Posterior vena cava (tissue), 2 donors: Measurements from ENCODE around the gene ARHGAP10. TPM values are rescaled to one million over a fixed set of nuclear protein-coding genes. Genes with fewer than 3 reads are reported as not detected.
"Not testable (repeated sequence)": the region's sequence is repeated elsewhere in the genome, so short reads cannot be mapped to it uniquely, and the experiment has no call there.

ENCODE experiments used
- DNase-seq: peaks from one replicate; pipeline ENCODE4 v3.0.0-alpha.2; 2020; ENCODE audit warnings: low spot score
- intact Hi-C, 2 donors: fragments of 100-400 bp; cut with DNase I; formaldehyde crosslinking; loops; one replicate each; pipeline versions ENCODE4 v1.14.1 to v1.14.2; 2022 to 2023
- total RNA-seq, 2 donors: library from RNA; stranded (reverse); fragmentation: NEBNext Ultra II Directional; extraction: Animal tissue kit (Norgen Biotek cat#: 25700); gene quantifications; one replicate each; pipeline ENCODE4 v1.2.1, GENCODE V29; 2021
- donor health status: DM: yes; HTN: yes; CAD: no.
- donor health status: DM: yes; HTN: yes; CAD: no.

ARHGAP10 gene
- total RNA-seq, 2 donors from 2014 or later, result 79.0 to 80.5 TPM

DNA sequence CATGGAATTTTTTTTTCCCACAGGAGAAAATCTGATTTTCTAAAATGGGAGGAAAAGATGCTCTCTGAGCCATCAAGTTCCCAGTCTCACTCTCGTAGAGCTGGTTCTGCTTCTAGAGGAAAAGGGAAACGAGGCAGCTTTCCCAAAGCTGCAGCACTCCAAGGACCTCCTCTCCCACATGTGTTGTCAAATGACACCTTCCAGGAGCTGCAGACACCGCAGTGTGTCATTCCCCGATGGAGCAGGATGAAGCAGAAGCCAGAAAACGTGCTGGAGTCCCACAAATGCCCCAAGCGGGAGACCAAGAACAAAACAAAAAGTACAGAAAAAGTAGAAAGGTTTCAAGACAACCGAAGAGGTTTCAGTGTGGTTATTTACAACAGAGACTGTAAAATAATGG is 348.1 kb downstream of the ARHGAP10 start:
- no peak for DNase-seq
- intact Hi-C loops, result no loop called here

DNA sequence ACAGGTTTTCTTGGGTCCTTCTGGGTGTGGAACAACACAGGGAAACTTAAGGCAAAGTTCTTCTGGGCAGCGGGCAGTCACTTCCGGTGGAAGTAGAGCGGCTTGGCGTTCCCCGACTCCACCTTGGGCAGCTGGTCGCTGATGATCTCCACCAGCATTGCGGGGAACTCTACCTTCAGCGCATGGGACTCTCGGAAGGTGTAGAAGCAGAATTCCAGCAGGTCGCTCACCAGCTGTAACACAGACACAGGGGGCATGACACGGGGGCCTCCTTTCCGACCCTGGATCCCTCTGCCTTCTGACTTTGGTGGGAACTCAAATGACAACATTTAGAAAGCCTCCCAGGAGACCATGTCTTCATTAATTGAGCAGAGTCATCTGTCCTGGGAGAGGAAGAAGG is 349.4 kb downstream of the ARHGAP10 start:
- intact Hi-C loops, result no loop called here
- DNase-seq, result no peak

DNA sequence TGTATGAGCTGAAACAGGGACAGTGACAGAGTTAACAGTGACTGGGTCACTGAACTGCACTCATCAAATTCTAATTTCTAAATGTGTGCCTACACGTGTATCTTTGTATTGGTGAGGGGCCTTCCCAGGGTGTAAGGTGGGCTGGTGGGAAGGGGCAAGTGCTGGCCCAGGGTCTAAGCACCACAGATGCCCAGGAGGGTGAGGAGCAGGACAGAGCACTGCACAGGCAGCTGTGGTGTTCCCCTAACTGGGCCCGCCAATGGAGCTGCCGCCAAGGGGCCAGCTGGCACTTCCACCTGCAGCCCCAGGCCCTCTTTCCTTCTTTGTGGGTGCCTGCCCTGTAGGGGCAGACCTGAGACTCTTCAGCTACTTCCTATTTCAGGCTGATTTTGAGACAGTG is 349.9 kb downstream of the ARHGAP10 start:
- no peak for DNase-seq
- intact Hi-C loops, result no loop called here

DNA sequence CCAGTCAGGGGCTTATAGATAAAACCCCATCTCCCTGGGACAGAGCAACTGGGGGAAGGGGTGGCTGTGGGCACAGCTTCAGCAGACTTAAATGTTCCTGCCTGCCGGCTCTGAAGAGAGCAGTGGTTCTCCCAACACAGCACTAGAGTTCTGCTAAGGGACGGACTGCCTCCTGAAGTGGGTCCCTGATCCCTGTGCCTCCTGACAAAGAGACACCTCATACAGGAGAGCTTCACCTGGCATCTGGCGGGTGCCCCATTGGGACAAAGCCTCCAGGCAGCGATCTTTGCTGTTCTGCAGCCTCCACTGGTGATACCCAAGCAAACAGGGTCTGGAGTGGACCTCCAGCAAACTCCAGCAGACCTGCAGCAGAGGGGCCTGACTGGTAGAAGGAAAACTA is 351.2 kb downstream of the ARHGAP10 start:
- intact Hi-C loops, result not testable (repeated sequence)
- DNase-seq, result peak; percentile 40

- peak; percentile 69 for DNase-seq
- intact Hi-C loops, result loop anchor here in 1 of 2 donors (5.0 kb wide), 1 partner anchor 1558 kb away; no protein-coding TSS in a partner anchor
Measured at GRCh38 chr4:148089624-148090023, 357.7 kb downstream of the ARHGAP10 start.

- DNase-seq, result no peak
- intact Hi-C loops, result loop anchor here in 1 of 2 donors (5.0 kb wide), 1 partner anchor 1557 kb away; no protein-coding TSS in a partner anchor
Measured at GRCh38 chr4:148090029-148090428, 358.1 kb downstream of the ARHGAP10 start.

DNA sequence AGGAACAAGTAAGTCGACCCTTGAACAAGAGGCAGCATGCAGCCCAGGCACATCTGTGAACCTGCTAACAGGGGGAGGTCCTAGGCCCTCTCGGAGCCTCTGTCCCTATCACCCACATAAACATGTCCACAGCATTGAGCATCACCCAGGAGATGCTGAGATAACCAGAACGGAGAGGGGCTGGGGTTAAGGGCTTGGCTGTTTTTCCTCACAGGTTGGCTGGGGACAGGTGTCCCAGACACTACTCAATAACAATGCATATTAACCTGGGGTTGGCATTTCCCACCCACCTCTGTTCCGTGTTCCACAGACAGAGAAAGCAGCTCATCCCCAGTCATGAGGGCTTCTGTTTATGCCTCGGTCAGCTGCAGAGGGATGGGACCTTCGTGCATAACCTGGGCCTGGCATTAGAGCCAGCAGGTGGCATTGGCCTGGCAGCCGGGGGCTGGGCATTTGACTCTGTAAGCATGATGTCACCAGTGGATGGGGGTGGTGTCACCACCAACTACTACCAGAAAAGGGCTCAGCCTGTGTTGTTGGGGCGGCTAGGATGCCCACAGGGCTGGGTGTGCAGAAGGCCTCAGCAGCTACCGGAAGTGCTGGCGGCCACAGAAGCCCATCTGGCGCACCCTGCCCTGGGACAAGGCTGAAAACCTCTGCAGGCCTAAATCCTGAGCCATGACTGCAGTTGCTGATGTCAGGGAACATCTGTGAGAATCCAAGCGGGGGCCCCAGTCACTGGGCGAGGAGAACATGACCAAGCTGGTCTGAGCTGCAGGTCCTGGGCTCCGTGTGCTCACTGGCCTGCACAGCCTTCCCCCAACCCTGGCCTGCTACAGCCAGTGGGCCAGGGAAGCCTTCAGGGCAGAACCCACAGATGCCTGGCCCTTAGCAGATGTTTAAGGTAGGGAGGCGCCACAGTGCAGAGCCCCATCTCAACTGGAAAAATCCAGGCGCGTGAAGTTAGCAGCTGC is 358.9 kb downstream of the ARHGAP10 start:
- DNase-seq, result peak; percentile 75
- intact Hi-C loops, result loop anchor here in 1 of 2 donors (5.0 kb wide), 1 partner anchor 1557 kb away; no protein-coding TSS in a partner anchor

DNA sequence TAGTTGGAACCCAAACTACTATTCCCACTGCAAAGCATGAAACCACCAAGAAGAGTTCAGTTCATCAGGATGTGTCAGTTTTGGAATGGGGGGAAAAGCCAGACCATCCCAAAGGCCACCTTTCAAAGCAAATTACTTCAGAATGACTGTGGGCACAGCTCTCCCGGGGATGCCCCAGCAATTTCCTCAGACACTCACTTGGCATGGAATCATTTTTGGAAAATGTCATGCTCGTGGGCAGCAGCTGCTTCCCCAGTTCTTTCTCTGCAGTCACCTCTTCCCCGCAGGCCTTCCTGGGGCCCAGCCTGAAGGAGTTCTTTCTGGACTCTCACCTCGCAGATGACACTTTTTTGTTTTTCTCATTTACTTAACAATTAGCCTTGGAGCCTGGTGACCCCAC is 360.0 kb downstream of the ARHGAP10 start:
- no peak for DNase-seq
- intact Hi-C loops, result loop anchor here in 1 of 2 donors (1.0 to 5.0 kb wide), 2 partner anchors 13 to 1555 kb away; no protein-coding TSS in a partner anchor

DNA sequence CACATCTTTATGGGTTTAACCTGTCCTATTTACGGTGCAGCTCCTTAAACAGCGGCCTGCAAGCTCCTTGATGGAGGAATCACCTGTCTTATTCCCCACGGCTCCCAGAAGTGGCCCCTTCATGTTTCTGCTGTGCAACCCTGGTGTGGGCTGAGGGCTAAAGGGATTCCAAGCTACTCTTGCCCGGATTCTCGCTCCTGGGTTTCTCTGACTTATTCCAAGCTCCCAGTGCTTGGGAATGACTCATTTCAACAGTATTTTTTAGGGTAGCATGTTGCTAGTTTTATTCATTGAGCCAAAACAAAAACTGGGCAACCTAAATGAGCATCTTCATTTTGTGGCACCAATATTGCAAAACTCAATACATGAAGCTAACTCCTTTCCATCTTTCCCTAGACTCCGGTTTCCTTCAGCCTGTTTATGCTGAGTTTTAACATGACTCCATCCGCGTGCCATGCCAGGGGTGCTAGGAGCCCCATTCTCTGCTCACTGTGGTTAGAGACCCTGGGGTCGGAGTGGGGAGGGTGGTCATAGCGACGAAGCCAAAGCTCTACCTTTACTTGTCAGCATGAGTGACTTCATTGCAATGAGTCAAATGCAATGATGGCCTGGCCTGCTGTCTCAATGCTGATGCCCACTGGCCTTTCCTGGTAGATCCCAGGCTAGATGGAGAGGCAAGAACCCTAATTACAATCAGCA is 360.6 kb downstream of the ARHGAP10 start:
- peak; percentile 69 for DNase-seq
- intact Hi-C loops, result loop anchor here in 1 of 2 donors (1.0 to 5.0 kb wide), 2 partner anchors 13 to 1555 kb away; no protein-coding TSS in a partner anchor

DNA sequence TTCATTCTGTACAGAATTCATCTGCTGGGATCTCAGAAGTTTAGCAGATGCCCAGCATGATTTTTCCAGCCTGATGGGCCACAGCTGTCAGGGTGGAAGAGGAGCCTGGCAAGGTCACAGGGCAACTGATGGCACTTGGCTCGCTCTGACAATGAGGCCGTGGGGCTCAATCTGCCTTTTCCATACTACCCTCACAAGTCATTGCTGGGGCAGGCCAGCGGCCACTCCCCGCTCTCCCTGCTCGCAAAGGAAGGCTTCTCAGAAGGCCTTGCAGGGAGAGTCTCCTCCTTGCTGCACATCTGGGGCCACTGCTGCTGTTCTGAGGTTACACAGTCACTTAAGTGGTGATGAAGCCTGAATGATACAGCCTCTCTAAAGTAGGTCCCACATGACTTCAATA is 361.2 kb downstream of the ARHGAP10 start:
- intact Hi-C loops, result loop anchor here in 1 of 2 donors (5.0 kb wide), 1 partner anchor 1554 kb away; no protein-coding TSS in a partner anchor
- no peak for DNase-seq

DNA sequence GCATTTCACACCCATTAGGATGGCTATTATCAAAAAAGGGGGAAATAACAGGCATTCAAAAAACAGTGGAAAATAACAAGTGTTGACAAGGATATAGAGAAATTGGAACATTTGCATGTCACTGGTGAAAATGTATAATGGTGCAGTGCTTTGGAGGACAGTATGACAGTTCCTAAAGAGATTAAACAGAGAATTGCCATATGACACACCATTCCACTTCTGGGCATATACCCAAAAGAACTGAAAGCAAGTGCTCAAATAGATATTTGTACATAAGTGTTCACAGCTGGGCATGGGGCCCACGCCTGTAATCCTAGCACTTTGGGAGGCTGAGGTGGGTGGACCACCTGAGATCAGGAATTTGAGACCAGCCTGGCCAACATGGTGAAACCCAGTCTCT is 362.3 kb downstream of the ARHGAP10 start:
- intact Hi-C loops, result loop anchor here in 1 of 2 donors (5.0 kb wide), 1 partner anchor 1553 kb away; no protein-coding TSS in a partner anchor
- DNase-seq, result no peak

- DNase-seq, result no peak
- intact Hi-C loops, result no loop called here
Measured at GRCh38 chr4:148095346-148095923, 363.5 kb downstream of the ARHGAP10 start.

- intact Hi-C loops, result no loop called here
- no peak for DNase-seq
Measured at GRCh38 chr4:148097801-148098200, 365.9 kb downstream of the ARHGAP10 start.

- no peak for DNase-seq
- intact Hi-C loops, result no loop called here
Measured at GRCh38 chr4:148101235-148101634, 369.3 kb downstream of the ARHGAP10 start.

GRCh38 chr4:148101790-148102189 is 369.9 kb downstream of the ARHGAP10 start:
- DNase-seq, result no peak
- intact Hi-C loops, result no loop called here

GRCh38 chr4:148103597-148104355 is 371.9 kb downstream of the ARHGAP10 start:
- intact Hi-C loops, result no loop called here
- no peak for DNase-seq

DNA sequence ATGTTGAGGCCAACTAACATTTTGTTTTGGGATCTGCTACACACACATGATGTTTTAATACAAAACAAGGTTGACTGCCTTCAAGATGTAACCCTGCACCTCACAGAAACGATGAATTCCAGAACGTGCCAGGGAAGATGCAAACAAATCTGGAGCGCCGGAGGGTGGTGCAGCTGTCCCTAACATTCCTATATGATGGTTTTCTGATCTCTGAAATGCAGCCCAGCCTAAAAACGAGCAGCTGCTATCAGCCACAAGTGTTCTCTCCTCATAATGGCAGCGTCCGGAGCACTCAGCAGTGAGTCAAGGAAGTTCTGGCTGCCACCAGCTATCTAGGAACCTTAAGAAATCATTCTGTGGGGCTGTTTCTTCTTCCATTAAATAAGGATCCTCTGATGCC is 376.9 kb downstream of the ARHGAP10 start:
- DNase-seq, result no peak
- intact Hi-C loops, result no loop called here

- DNase-seq, result no peak
- intact Hi-C loops, result no loop called here
Measured at GRCh38 chr4:148109216-148109615, 377.3 kb downstream of the ARHGAP10 start.

DNA sequence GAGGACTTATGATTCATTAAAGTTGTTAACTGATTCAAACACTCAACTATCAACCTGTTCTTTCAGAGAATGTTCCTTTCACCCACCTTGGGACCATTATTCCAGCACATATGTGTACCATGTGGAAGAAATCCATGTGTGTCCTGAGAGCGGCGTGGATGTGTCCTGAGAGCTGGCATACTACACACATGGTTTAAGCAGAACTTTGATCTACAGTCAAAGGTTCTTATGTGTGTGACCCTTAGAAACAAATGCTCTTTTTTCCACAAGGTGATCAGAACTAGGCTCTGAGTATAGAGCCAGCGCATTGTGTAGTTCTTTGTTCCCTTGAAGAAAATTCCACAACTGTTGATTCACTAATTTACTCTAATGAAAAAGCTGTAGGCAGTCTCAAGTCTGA is 378.3 kb downstream of the ARHGAP10 start:
- intact Hi-C loops, result no loop called here
- no peak for DNase-seq
